NCI-H510A treated with DMSO at 0.1 percent for 48 hours (cell line): ENCODE results near the gene HAUS3.

Experiments
- DNase-seq: peaks from one replicate; lab custom pipeline; 2025; lab: John Stamatoyannopoulos, UW

HAUS3 gene, protein sequence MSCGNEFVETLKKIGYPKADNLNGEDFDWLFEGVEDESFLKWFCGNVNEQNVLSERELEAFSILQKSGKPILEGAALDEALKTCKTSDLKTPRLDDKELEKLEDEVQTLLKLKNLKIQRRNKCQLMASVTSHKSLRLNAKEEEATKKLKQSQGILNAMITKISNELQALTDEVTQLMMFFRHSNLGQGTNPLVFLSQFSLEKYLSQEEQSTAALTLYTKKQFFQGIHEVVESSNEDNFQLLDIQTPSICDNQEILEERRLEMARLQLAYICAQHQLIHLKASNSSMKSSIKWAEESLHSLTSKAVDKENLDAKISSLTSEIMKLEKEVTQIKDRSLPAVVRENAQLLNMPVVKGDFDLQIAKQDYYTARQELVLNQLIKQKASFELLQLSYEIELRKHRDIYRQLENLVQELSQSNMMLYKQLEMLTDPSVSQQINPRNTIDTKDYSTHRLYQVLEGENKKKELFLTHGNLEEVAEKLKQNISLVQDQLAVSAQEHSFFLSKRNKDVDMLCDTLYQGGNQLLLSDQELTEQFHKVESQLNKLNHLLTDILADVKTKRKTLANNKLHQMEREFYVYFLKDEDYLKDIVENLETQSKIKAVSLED

DNA sequence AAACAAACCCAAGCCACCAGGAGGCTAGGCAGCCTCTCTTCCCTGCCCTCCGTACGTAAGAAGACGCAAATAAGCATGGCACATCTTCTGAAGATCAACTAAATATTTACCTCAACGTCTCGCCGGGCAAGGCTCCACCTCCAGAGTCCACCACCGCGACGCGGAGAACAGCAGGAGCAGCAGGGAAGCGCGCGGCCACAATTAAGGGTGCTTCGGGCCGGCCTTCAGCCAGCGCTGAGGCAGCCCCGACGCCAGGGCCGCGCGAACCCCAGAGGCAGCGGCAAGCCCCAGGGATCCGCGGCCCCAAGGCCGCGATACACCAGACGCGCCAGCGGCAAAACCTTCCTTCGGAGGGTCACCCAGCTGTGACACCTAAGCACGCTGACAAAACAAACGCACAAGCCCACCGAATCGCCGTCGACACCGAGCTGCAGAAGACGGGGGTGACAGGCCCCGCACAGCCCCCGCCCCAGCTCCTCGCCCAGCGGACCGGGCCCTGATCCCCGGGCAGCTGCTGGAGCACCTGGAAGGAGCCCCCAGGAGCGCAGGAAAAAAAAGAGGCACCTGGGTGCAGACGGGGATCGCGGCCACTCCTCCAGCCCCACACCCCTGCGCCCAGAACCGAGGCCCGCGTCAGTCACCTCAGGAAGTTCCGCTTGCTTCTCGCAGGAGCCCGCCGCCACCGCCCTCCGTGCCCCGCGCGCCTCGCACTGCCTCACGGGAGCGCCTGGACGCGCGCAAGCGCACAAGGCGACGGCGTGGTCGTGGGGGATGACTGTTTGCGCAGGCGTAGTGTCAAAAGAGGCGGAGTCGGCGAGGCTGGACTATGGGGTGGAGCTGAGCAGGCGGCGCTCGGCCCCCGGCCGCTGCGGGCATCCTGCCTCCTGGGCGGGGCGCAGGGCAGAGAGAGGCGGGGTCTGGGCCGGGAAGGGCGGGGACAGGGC is at the start of gene HAUS3, which contains the start of gene POLN:
Gene HAUS3 (minus strand): TSS at position 712 of the 944 bp plus-strand sequence. CDS start 1,175 bp downstream, outside the sequence.
Gene POLN (minus strand): TSS at position 712 of the 944 bp plus-strand sequence. CDS start 12,890 bp downstream, outside the sequence.
- peak; percentile 82 for DNase-seq

DNA sequence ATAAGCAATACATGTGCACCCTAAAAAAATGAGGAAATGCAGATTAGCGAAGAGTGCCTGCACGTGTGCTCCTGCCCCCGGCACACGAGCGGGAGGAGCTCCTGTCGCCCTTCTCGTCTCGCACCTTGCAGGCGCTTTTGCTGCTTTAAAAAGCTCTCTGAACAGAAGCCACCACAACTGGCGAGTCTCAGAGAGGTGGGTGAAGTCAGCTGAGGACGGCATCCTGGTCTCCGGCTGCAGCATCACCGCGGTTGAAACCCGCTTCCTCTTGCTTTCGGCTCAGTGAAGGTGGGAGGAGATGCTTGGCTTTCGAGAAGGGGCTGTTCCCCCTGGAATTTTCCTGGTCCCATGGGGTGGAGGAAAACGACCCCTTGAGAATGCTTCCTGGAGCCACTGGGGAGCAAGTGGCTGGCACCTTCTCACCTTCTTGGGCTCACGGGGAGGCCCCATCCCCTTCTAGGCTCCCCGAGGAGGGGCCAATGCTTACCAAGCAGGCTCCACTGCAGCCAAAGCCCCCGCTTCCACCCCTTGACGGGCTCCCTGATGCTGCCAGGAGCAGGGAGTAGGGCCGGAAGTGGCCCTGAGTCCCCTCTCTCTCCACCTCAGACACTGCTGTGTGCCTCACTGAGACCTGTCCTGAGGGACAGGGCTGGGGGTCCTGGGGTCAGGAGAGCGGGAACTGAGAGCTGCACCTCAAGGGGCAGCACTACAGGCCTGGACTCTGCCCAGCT is 49.2 kb upstream of the HAUS3 start:
- DNase-seq: no peak

DNA sequence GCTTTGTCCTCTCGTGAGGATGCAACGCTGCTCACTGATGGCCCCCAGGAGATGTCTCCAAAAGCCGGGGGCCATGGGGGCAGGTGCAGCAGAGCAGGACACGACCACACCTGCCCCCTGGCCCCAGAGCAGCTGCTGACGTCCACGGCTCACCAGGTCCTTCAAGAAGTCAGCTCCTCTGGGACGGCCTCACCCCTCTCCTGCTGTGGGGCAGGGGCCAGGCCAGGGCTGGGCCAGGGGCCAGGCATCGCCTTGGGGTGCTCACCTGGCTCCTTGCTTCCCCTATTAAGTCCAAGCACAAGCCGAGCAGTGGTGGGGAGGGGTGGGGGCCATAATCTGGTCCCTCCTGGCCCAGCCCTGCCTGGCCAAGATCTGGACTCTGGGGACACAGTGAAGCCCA is 48.6 kb upstream of the HAUS3 start:
- DNase-seq: no peak

DNA sequence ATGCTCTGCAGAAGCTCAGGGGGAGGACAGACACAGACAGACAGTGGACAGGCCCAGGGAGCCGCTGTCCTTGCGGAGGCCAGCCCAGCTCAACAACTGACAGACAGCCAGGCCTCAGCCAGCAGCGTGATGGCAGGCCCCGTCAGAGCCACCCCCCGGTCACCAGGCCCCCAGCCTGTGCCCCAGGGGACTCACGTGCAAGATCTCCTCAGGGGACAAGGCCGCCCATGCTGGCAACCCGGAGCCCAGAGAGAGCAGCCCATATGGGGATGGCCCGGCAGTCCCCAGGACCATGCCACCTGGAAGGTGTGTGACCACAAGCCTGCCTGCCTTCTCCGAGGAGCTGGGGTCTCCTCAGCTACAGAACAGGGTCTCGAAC is 48.0 kb upstream of the HAUS3 start:
- DNase-seq: no peak

DNA sequence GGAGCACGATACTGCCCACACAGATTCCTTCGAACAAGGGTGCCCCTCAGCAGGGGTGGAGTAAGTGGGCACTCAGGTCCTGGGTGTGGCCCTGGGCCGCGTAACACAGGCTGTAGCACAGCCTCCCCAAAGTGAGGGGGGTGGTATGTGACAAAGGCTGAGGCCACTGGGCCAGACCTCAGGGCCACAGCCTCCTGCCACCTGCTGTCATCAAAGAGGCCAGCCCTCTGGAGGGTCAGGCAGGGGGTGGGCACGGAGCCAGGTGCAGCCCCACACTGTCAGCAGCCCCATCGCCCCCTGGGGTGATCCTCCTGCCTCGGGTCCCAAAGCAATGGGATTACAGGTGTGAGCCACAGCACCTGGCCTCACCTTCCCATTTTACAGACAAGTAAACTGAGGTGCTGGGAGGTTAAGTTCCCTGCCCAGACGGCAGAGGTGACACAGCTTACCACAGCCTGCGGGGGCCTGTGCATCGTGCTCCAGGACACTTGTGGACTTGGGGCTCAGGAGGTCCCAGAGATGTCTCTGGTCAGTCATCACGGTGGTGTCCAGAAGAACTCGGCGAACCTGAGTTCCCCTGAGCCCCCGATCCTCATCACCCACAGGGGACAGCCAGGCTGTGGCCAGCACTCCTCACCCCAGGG is 47.5 kb upstream of the HAUS3 start:
- DNase-seq: no peak

DNA sequence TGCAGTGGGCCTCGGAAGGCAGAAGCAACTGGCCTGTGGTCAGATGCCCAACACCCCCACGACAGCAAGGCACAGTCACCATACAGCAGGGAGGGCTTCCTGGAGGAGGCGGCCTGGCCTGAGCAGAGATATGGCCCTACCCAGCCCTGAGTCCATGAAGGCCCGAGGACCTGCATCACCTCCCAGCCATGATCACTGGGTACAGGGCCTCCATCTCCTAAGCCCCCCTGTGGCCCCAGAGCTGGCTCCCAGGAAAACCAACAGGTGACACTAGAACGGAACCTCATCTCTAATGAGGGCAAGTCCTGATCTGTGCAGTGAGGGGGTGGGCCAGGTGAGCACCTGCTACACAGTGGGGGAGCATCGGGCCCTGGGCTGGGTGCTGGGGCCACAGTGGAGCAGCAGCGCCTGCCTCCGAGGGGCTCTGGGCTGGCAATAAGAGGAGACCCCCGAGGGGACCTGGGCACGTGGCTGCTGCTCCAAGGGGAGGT is 46.2 kb upstream of the HAUS3 start:
- no peak for DNase-seq

DNA sequence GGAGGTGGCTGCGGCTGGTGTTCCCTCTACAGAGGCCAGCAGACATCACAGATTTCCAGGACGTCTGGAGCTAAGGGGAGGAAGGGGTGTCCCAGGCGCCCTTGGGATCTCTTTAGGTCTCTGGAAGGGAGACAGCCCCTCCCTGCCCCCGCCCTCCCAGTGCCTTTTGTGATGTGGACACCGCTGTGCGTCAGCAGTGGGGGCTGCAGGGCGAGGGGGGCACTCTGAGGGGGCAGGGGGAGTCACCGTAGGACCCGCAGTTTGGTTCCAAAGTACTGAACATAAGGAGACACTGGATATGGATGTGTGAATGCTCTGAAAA is 45.6 kb upstream of the HAUS3 start:
- DNase-seq: no peak

DNA sequence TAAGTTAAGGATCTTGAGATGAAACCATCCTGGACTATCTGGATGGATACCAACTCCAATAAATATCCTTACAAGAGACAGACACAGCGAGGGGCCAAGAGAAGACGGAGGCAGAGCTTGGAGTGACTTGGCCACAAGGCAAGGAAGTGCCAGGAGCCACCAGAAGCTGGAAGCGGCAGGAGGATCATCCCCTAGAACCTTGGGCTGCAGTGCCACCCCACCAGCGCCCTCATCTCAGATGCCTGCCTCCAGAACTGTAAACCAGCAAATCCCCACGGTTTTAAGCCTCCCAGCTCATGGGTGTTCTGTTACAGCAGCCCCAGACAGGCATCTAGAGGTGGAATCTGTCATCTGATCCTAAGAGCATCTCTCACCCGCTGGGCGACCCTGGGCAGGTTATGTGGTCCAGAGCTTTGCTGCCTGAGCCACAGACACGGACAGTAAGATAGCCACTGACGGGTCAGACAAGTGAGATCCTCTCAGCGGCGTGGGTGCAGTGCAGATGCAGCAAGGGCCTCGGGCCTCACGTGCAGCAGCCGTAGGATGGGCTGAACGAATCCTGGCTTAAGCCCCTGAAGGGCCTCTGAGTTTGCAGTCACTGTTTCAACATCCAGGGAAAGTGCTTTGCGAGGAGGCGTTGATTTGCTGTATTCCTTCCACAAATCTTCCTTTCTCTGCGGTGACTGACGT is 45.1 kb upstream of the HAUS3 start:
- DNase-seq: peak; percentile 23

DNA sequence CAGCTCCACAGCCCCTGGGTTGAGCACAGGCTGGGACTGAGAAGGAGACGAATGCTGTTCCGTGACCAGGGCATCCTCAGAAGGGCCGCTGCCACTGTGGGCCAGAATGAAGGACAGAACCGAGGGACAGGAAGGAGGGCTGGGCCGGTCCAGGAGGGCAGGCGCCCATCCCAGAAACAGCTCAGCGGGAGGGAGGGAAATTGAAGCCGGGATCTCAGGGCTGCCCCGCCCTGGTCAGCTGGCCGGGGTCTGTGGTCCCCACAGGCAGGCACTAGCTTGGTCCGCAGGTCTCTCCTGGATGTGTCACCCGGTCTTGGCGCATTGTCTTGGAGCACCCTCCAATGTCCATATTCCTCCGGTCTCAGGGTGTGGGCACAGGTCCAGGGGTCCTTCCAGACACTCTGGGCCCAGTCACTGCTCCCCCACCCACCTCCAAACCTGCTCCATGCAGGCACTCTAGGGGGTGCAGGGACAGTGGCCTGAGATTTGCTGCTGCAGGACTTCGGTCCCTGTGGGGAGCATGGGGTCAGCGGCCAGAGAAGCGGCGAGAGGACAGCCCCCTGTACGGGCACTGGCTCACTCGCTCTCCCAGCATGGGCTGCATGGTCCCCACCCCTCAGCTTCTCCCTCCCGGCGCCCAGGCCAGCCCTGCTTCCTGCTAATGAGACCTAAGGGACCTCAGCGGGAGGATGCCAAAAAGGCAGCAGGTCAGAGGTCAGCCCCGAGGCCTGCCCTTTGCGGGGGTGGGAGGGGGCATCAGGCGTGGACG is 43.9 kb upstream of the HAUS3 start:
- DNase-seq: no peak

DNA sequence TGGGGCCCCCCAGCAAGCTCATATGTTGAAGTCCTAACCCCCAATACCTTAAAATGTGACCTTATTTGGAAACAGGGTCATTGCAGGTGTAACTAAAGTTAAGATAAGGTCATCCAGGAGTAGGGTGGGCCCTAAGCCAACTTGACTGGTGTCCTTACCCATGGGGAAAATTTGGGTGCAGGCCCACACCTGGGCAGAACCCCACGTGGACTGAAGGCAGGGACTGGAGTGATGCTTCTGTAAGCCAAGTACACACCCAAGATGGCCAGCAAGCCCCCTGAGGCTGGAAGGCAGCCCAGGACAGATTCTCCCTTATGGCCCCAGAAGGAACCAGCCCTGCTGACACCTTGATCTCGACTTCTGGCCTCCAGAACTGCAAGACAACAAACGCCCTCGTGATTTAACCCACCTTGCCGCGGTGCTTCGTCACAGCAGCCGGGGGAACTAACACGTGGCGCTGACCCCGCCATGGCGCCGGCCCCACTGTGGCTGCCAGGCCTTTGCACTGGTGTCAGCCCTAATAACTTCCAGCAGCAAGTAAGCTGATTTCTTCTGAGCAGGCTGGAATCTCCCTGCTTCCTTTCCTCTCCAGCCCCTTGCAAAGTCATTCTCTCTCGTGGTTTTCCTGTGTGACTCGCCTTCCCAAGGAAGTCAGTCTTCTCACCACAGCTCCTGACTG is 43.2 kb upstream of the HAUS3 start:
- DNase-seq: no peak

DNA sequence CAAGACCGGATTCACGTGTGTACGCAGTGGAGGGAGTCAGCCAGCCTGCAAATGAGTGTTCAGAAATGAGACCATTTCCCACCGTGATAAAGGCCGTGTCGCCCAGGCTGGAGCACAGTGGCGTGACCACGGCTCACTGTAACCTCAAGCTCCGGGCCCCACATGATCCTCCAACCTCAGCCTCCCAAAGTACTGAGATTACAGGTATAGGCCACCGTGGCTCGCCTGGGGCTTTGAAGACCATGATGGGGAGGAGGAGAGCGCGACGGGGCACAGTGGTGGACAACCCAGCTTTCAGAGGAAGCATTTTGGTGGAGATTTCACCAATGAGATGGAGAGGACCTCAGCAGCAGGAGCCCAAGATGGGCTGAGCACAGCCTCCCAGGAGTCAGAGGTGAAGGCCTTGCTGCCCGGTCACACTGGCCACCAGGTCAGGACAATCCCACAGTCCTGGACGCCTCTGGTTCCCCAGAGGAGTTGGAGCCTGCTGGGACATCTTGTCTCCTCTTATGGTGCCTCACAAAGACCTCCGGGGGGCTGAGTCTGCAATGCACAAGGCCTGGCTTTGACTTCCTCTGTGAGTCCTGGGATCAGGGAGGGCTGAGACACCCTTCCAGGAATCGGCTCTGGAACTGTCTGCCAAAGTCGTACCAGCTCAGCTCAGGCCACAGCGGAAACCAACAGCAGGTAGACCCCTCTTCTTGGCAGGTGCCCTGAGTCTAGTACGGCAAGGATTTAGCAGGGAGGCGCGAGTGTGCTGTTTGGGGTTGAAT is 42.4 kb upstream of the HAUS3 start:
- no peak for DNase-seq

DNA sequence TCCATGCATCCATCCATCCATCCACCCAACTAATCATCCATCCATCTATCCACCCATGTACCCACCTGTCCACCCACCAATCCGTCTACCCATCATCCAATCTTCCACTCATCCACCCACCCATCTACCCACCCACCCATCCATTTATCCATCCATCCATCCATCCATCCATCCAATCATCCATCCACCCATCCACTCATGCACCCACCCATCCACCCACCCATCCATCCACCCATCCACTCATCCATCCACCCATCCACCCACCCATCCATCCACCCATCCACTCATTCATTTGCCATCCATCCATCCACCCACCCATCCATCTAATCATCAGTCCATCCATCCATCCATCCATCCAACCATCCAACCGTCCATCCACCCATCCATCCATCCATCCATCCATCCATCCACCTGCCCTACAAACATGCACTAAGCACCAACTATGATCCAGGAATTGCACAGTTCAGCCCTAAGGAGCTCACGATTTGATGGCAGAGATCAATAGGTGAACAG is 41.3 kb upstream of the HAUS3 start:
- no peak for DNase-seq

DNA sequence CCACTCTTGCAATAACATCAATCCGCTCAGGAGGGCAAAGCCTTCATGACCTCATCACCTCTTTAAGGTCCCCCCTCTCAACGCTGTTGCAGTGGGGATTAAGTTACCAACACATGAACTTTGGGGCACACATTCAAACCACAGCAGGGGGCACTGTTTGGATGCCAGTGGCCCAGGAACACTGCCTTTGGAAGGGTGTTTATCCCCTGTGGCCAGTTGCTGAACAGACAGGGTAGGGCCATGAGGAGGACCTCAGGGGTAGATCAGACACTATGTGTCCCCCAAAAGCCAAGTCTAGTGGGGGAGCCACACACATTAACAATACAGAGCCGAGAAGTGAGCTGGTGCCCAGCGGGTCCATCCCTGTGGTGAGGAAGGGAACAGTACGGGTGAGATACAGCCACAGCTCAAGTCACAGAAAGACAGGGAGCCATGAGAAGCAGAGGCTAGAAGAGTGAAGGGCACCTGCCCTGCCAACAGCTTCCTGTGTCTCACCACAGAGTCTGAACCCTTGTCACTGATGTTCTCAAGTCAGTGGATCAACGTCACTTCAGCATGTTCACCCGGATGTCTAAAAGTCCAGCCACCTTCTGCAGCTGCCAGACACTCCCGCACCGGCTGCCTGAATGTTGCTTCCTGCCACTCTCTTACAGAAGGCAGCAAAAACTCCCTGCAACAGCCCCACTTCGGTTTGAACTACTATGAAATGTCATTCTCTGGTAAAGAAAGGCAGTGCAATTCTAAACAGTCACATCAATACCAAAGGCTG is 39.8 kb upstream of the HAUS3 start:
- DNase-seq: peak; percentile 7

DNA sequence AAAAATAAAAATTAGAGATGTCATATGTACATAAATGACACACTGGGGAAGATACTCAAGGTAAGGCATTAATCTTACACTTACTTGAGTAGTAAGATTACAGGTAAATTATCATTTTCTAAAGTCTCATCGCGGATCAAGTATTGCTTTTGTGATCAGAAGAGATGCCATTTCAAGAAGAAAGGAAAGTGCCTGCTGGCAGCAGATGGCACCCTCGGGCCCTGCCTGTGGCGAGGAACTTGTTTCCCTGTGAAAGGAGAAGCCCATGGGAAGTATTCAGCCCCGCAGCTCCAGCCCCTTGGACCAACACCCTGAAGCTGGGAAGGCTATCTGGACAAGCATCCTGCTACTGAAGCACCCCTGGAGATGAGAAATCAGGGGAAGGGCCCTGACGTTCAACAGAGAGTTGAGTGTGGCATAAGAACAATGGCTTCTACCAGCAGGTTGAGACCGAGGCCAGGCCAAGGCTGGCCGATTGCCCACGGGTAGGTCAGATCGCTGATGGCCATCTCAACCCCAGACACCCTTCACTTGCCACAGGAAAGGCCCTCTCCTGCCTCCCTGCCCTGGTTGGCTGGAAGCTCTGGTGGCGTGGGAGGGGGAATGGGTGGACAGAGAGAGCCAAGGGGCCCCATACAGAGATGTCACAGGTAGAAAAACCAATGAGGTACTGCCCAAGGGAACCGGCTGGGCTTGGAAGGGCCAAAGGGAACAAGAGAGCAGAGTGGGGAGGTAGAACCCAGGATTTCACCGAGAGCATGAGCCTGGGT is 38.8 kb upstream of the HAUS3 start:
- DNase-seq: peak; percentile 4

DNA sequence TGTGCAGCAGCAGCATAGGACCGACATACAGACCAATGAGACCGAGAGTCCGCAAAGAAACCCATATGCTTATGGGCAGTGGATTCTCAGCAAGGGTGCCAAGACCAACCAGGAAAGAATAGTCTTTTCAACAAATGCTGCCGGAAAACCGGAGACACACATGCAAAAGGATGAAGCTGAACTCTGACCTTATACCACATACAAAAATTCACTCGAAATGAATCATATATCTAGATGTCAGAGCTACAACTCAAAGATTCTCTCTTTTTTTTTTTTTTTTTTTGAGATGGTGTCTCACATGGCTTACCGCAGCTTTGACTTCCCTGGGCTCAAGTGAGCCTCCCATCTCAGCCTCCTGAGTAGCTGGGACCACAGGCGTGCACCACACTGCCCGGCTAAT is 36.0 kb upstream of the HAUS3 start:
- DNase-seq: no peak

DNA sequence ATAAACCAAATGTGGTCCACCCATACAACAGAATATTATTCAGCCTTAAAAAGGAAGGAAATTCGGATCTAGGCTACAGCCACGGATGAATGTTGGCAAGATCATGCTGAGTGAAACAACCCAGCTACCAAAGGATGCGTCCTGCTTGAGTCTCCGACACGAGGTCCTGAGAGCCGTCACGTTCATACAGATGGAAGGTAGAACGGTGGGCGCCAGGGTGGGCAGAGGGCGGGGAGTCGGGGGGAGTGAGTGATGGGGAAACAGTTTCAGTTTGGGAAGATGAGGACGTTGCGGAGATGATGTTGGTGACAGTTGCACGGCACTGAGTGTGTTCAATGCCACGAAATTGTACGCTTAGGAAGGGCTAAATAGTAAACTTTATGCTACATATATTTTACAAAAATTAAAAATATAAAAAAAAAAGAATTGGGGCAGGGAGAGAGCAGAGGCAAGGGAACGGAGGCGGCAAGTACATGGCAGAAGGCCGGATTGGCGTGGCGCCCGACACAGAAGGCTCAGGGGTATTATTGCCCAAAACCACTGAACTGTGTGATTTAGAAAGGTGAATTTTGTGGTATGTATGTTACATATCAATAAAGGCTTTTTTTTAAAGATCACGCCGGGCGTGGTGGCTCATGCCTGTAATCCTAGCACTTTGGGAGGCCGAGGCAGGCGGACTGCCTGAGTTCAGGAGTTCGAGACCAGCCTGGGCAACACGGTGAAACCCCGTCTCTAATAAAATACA is 34.8 kb upstream of the HAUS3 start:
- DNase-seq: no peak
